Measurements from ENCODE around the gene LRP1.

The LRP1 gene

DNA sequence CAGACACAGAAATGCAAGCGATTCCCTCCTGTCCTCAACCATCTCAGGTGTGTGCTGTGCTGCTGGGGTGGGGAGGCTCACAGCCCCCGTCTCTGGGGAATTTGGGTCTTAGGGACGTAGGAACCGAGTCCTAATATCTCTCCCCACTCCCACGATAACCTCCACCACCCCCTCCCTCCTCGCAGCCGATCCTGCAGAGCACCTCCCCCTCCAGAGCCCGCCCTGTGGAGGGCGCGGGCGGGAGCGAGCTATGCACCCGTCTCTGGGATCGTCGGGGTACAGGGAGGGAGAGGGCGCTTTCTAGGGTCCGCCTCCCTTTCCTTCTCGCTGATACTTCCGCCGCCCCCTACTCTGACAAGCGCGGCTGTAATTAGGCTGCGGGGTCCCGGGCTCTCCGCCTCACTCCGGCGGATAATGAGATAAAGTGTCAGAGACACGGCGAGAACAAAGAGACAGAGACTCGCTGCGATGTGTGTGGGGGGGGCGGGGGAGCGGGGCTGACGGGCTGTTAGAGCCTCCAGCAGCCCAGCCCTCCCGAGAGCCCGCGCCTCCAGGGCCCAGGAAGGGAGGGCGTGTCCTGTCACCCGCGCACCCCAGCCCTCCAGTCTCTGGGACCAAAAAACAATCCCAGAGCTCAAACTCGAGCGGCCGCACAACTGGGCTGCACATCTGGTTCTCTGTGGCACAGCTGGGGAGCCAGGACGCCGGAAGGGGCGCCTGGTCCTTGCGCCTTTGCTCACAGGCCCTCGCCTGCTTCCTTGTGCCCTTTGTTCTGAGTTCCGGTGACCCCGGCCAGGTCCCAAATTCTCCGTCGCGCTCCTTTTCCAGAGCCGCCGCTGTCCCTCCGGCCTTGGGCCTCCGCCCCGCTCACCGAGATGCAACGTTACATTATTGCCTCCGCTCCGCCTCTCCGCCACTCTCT, 109.9 kb downstream of the LRP1 start:
- H4K20me1 ChIP-seq (ENCODE audit: control insufficient read depth, insufficient read depth, low read depth, low read length): 0 out of 2 replicates have a peak, but pooled peaks cover 3% of the 10 kb centered on the region
- no peak for TF ChIP-seq EZH2phosphoT487 (IDR thresholded peaks at IDR 0.05; ENCODE audit: borderline replicate concordance, low read length)
- TF ChIP-seq, protein P1, sequence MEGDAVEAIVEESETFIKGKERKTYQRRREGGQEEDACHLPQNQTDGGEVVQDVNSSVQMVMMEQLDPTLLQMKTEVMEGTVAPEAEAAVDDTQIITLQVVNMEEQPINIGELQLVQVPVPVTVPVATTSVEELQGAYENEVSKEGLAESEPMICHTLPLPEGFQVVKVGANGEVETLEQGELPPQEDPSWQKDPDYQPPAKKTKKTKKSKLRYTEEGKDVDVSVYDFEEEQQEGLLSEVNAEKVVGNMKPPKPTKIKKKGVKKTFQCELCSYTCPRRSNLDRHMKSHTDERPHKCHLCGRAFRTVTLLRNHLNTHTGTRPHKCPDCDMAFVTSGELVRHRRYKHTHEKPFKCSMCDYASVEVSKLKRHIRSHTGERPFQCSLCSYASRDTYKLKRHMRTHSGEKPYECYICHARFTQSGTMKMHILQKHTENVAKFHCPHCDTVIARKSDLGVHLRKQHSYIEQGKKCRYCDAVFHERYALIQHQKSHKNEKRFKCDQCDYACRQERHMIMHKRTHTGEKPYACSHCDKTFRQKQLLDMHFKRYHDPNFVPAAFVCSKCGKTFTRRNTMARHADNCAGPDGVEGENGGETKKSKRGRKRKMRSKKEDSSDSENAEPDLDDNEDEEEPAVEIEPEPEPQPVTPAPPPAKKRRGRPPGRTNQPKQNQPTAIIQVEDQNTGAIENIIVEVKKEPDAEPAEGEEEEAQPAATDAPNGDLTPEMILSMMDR (IDR thresholded peaks at IDR 0.05; ENCODE audit: low read depth, low read length, poor library complexity, severe bottlenecking): no peak
- peaks cover 79% of the 10 kb centered on the region for H3K4me1 ChIP-seq (ENCODE audit: control insufficient read depth, low read length)
- H3K36me3 ChIP-seq (ENCODE audit: control insufficient read depth, low read length): peaks cover 37% of the 10 kb centered on the region
- H3K27ac ChIP-seq (ENCODE audit: low read depth, low read length): peak overlapping the region; percentile 98
- H3F3A ChIP-seq (ENCODE audit: control insufficient read depth, insufficient read depth): peaks cover 49% of the 10 kb centered on the region
- peaks cover 17% of the 10 kb centered on the region for H3K79me2 ChIP-seq (ENCODE audit: control insufficient read depth, low read length)
- no peaks in the 10 kb centered on the region for H3K9me2 ChIP-seq (replicated peaks; ENCODE audit: control insufficient read depth, low read length)
- peak overlapping the region; percentile 99 for H3K4me2 ChIP-seq (ENCODE audit: low read length)
- peak overlapping the region; percentile 87 for H3K4me3 ChIP-seq (ENCODE audit: low read length)
- H3K27me3 ChIP-seq (ENCODE audit: control insufficient read depth, low read length): no peaks in the 10 kb centered on the region
- H3K9me3 ChIP-seq (ENCODE audit: control insufficient read depth, insufficient read depth, low read length): no peaks in the 10 kb centered on the region

DNA sequence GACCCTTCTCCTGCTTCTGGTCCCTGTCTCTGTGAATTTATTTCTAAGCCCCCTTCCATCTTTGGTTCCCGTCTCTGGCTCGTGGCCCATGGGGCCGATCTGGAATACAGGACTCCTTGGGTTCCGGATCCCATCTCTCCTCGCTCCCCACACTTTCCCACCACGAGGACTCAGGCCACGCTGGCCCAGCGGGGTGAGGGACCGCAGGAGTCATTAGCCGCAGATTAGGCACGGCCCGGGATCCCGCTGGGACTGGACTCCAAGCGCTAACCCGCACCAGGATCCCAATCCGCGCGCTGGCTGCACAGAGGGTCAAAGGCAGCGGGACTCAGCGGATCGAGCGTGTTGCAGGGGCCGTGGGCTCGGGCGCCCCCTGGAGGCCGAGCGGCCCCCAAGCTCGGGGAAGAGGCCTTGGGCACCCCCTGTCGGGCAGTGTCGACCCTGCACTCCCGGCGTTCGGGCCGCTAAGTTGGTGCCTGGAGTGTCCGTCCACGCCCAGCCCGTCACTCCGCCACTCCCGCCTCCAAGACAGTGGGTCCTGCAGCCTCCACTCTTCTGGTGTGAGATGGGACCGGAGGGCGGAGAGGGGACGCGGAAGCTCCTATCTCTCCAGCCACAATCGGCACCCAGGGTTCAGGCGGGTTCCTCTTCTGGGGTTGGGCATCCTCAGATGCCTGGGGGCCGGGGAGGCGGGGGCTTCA, 110.7 kb downstream of the LRP1 start:
- H3K79me2 ChIP-seq (ENCODE audit: control insufficient read depth, low read length): peaks cover 17% of the 10 kb centered on the region
- no peaks in the 10 kb centered on the region for H3K9me2 ChIP-seq (replicated peaks; ENCODE audit: control insufficient read depth, low read length)
- peaks cover 29% of the 10 kb centered on the region for H3K36me3 ChIP-seq (ENCODE audit: control insufficient read depth, low read length)
- H3K4me1 ChIP-seq (ENCODE audit: control insufficient read depth, low read length): peaks cover 75% of the 10 kb centered on the region
- peak overlapping the region; percentile 87 for H3K4me3 ChIP-seq (ENCODE audit: low read length)
- peak overlapping the region; percentile 98 for H3K27ac ChIP-seq (ENCODE audit: low read depth, low read length)
- H4K20me1 ChIP-seq (ENCODE audit: control insufficient read depth, insufficient read depth, low read depth, low read length): 0 out of 2 replicates have a peak, but pooled peaks cover 3% of the 10 kb centered on the region
- H3F3A ChIP-seq (ENCODE audit: control insufficient read depth, insufficient read depth): peaks cover 44% of the 10 kb centered on the region
- TF ChIP-seq, protein P1 (IDR thresholded peaks at IDR 0.05; ENCODE audit: low read depth, low read length, poor library complexity, severe bottlenecking): peak; percentile 100
- TF ChIP-seq EZH2phosphoT487 (IDR thresholded peaks at IDR 0.05; ENCODE audit: borderline replicate concordance, low read length): no peak
- peak overlapping the region; percentile 99 for H3K4me2 ChIP-seq (ENCODE audit: low read length)
- no peaks in the 10 kb centered on the region for H3K27me3 ChIP-seq (ENCODE audit: control insufficient read depth, low read length)
- no peaks in the 10 kb centered on the region for H3K9me3 ChIP-seq (ENCODE audit: control insufficient read depth, insufficient read depth, low read length)

DNA sequence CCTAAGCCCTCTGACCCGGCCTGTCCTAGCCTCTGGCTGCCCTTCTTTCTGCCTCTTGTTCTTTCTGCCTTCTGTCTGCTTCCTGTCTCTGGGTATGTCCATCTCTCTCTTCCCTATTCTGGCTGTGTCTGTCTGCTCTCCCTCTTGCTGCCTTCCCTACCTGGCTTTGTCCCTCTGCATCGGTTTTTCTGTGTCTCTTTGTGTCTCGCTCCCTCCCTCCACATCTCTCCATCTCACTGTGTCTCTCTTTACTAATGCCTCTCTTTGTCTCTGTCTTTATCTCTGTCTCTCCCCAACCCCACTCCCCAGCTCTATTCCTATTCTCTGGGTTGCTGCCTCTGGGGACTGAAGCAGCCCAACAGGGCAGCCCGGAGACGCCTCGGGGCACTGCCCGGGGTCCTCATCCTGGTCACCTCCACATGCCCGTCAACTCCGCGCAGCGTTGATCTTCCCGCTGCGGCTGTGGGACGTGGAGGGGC, 111.3 kb downstream of the LRP1 start:
- H3K4me2 ChIP-seq (ENCODE audit: low read length): peak overlapping the region; percentile 99
- peaks cover 26% of the 10 kb centered on the region for H3K36me3 ChIP-seq (ENCODE audit: control insufficient read depth, low read length)
- H4K20me1 ChIP-seq (ENCODE audit: control insufficient read depth, insufficient read depth, low read depth, low read length): 0 out of 2 replicates have a peak, but pooled peaks cover 2% of the 10 kb centered on the region
- no peak for TF ChIP-seq EZH2phosphoT487 (IDR thresholded peaks at IDR 0.05; ENCODE audit: borderline replicate concordance, low read length)
- TF ChIP-seq, protein P1 (IDR thresholded peaks at IDR 0.05; ENCODE audit: low read depth, low read length, poor library complexity, severe bottlenecking): no peak
- no peaks in the 10 kb centered on the region for H3K27me3 ChIP-seq (ENCODE audit: control insufficient read depth, low read length)
- no peaks in the 10 kb centered on the region for H3K9me2 ChIP-seq (replicated peaks; ENCODE audit: control insufficient read depth, low read length)
- H3K27ac ChIP-seq (ENCODE audit: low read depth, low read length): peak overlapping the region; percentile 98
- peaks cover 17% of the 10 kb centered on the region for H3K79me2 ChIP-seq (ENCODE audit: control insufficient read depth, low read length)
- peaks cover 75% of the 10 kb centered on the region for H3K4me1 ChIP-seq (ENCODE audit: control insufficient read depth, low read length)
- no peaks in the 10 kb centered on the region for H3K9me3 ChIP-seq (ENCODE audit: control insufficient read depth, insufficient read depth, low read length)
- peak overlapping the region; percentile 87 for H3K4me3 ChIP-seq (ENCODE audit: low read length)
- H3F3A ChIP-seq (ENCODE audit: control insufficient read depth, insufficient read depth): peaks cover 38% of the 10 kb centered on the region

All from DOHH2 (cell line).